HEK293 (cell line): ENCODE results near the gene THYN1.

Experiments
- PRDM10 ChIP-seq: fragments of 450-650 bp; formaldehyde crosslinking; IDR thresholded peaks from 2 replicates; pipeline ENCODE4 v1.5.1; 2016; ENCODE audit warnings: missing biosample characterization, missing genetic modification characterization
- ZEB2 ChIP-seq: fragments of 450-650 bp; formaldehyde crosslinking; IDR thresholded peaks from 2 replicates; pipeline ENCODE4 v1.5.1; 2016; ENCODE audit warnings: missing biosample characterization, missing genetic modification characterization
- ZNF184 ChIP-seq: fragments of 450-650 bp; IDR thresholded peaks from 2 replicates; pipeline ENCODE4 v1.5.1; 2018; ENCODE audit warnings: missing biosample characterization, mild to moderate bottlenecking, missing genetic modification characterization
- ZNF274 ChIP-seq, 2 experiments: fragments of 200-500 bp in 1 of 2; fragments of 450-650 bp in 1 of 2; sonication (Bioruptor generic) in 1 of 2; formaldehyde crosslinking in 1 of 2; IDR thresholded peaks; 2 replicates each; pipeline versions ENCODE4 v1.5.1 to v1.6.1; 2014 to 2016; ENCODE audit warnings: borderline replicate concordance in 1 of 2, inconsistent platforms in 1 of 2, low read length in 1 of 2, missing biosample characterization in 1 of 2, missing genetic modification characterization in 1 of 2
- TF ChIP-seq, protein P1 (sequence below): fragments of 450-650 bp; formaldehyde crosslinking; IDR thresholded peaks from 2 replicates; pipeline ENCODE4 v1.5.1; 2016; ENCODE audit warnings: missing biosample characterization, missing genetic modification characterization
- TF ChIP-seq, protein P2 (sequence below): fragments of 450-650 bp; formaldehyde crosslinking; IDR thresholded peaks from 2 replicates; pipeline ENCODE4 v1.5.1; 2016; ENCODE audit warnings: missing biosample characterization, missing genetic modification characterization
- TF ChIP-seq, protein P3 (sequence below): fragments of 450-650 bp; formaldehyde crosslinking; IDR thresholded peaks from 2 replicates; pipeline ENCODE4 v1.5.1; 2016; ENCODE audit warnings: missing biosample characterization, missing genetic modification characterization

- TF ChIP-seq, protein P1, sequence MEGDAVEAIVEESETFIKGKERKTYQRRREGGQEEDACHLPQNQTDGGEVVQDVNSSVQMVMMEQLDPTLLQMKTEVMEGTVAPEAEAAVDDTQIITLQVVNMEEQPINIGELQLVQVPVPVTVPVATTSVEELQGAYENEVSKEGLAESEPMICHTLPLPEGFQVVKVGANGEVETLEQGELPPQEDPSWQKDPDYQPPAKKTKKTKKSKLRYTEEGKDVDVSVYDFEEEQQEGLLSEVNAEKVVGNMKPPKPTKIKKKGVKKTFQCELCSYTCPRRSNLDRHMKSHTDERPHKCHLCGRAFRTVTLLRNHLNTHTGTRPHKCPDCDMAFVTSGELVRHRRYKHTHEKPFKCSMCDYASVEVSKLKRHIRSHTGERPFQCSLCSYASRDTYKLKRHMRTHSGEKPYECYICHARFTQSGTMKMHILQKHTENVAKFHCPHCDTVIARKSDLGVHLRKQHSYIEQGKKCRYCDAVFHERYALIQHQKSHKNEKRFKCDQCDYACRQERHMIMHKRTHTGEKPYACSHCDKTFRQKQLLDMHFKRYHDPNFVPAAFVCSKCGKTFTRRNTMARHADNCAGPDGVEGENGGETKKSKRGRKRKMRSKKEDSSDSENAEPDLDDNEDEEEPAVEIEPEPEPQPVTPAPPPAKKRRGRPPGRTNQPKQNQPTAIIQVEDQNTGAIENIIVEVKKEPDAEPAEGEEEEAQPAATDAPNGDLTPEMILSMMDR (tag by site-specific recombination) = no peak
- TF ChIP-seq ZNF274 (IDR thresholded peaks at IDR 0.05; ENCODE audit: low read length) (no peak), ZNF274 (tag by site-specific recombination; IDR thresholded peaks at IDR 0.05; ENCODE audit: borderline replicate concordance) (no peak), ZNF184 (tag by site-specific recombination) (no peak), PRDM10 (tag by site-specific recombination) (no peak), ZEB2 (no peak)
- TF ChIP-seq, protein P2, sequence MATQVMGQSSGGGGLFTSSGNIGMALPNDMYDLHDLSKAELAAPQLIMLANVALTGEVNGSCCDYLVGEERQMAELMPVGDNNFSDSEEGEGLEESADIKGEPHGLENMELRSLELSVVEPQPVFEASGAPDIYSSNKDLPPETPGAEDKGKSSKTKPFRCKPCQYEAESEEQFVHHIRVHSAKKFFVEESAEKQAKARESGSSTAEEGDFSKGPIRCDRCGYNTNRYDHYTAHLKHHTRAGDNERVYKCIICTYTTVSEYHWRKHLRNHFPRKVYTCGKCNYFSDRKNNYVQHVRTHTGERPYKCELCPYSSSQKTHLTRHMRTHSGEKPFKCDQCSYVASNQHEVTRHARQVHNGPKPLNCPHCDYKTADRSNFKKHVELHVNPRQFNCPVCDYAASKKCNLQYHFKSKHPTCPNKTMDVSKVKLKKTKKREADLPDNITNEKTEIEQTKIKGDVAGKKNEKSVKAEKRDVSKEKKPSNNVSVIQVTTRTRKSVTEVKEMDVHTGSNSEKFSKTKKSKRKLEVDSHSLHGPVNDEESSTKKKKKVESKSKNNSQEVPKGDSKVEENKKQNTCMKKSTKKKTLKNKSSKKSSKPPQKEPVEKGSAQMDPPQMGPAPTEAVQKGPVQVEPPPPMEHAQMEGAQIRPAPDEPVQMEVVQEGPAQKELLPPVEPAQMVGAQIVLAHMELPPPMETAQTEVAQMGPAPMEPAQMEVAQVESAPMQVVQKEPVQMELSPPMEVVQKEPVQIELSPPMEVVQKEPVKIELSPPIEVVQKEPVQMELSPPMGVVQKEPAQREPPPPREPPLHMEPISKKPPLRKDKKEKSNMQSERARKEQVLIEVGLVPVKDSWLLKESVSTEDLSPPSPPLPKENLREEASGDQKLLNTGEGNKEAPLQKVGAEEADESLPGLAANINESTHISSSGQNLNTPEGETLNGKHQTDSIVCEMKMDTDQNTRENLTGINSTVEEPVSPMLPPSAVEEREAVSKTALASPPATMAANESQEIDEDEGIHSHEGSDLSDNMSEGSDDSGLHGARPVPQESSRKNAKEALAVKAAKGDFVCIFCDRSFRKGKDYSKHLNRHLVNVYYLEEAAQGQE (tag by site-specific recombination) = no peak
- TF ChIP-seq, protein P3, sequence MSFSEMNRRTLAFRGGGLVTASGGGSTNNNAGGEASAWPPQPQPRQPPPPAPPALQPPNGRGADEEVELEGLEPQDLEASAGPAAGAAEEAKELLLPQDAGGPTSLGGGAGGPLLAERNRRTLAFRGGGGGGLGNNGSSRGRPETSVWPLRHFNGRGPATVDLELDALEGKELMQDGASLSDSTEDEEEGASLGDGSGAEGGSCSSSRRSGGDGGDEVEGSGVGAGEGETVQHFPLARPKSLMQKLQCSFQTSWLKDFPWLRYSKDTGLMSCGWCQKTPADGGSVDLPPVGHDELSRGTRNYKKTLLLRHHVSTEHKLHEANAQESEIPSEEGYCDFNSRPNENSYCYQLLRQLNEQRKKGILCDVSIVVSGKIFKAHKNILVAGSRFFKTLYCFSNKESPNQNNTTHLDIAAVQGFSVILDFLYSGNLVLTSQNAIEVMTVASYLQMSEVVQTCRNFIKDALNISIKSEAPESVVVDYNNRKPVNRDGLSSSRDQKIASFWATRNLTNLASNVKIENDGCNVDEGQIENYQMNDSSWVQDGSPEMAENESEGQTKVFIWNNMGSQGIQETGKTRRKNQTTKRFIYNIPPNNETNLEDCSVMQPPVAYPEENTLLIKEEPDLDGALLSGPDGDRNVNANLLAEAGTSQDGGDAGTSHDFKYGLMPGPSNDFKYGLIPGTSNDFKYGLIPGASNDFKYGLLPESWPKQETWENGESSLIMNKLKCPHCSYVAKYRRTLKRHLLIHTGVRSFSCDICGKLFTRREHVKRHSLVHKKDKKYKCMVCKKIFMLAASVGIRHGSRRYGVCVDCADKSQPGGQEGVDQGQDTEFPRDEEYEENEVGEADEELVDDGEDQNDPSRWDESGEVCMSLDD (tag by site-specific recombination) = no peak
These were observed 30.0 kb downstream of the THYN1 start for GRCh38 chr11:134223121-134223520.
